ENCODE measurements around the gene ATP2C2.

The ATP2C2 gene

DNA sequence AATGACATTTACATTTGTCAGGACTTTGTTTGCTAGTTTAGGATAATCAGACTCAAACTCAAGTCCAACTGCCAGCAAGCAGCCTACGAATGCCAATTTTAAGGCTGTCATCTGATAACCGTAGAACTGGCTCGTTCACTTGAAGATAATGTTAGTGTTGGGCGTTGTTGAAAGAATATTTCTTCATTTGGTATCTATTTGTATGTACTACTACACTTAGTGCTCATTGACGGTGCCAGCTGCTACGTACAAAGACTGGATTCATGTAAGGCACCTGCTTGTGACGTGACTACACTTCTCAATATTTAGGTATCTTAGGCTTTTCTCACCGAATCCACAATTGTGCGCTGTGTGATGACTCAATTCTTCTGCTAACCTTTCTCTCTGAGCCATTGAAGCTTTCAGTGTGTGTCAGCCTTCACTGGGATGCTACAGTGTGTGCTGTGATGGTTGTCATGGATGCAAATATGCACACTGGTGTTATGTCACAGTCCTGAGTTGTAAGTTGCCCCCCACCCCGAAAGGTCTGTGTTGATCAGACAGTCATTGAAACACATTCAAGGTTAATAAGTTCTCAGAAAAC, 5.7 kb downstream of the ATP2C2 start:
- Histone ChIP-seq H3K9me3 (ENCODE audit: control insufficient read depth in 5 of 5, low read length in 5 of 5) (no peaks in the 10 kb centered on the region), H3K27me3 (ENCODE audit: control insufficient read depth in 5 of 5, insufficient read depth in 4 of 5, low read length in 5 of 5) (peaks cover 17 to 33% (median 25%) of the 10 kb centered on the region in 5 donors), H3K4me3 (ENCODE audit: low read depth in 1 of 5, low read length in 5 of 5) (no peak overlapping the region), H3K27ac (ENCODE audit: low read depth, low read length) (no peak overlapping the region), H3K9ac (ENCODE audit: low read length in 5 of 5) (no peak overlapping the region), H3K36me3 (ENCODE audit: control insufficient read depth in 5 of 5, insufficient read depth in 5 of 5, low read length in 5 of 5) (no peaks in the 10 kb centered on the region), H3K4me1 (ENCODE audit: control insufficient read depth in 5 of 5, insufficient read depth in 5 of 5, low read length in 5 of 5) (no peaks in the 10 kb centered on the region)

DNA sequence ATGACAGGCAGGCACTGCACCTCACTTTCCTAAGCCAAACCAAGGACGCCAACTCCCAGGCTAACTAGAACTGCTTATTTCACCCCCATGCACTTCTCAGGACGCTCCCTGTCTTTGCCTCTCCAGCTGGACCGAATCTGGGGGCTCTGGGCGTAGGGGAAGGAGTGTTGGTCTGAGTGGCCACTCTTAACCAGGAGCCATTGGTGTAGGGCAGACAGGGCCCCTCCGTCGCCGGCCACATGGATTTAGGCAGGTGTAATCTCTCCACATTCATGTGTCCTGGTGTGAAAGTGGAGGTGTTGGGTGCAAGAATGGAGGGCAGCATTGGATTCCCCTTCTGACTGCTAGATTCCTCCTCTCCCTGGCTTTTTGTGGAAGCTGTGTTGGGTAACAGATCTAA, 9.8 kb downstream of the ATP2C2 start:
- no peaks in the 10 kb centered on the region for H3K36me3 ChIP-seq (ENCODE audit: control insufficient read depth in 5 of 5, insufficient read depth in 5 of 5, low read length in 5 of 5)

DNA sequence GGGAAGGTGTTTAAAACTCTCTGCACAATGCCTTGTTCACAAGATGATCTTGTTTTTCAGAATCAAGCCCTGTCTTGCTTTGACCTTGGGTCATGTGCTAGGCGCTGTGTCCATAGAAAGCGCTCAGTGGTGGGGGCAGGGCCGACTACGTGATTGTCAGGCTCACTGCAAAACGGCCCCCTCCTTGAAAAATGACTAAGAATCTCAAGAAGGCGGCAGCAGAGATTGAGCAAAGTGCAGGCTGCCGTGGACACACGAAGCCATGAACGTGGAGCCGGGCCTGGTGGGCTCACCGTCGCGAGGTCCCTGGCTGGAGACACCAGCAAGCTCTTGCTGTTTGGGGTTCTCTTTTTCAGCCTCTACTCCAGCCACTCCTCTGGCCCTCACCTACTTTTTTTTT, 10.2 kb downstream of the ATP2C2 start:
- Histone ChIP-seq H3K36me3 (ENCODE audit: control insufficient read depth in 5 of 5, insufficient read depth in 5 of 5, low read length in 5 of 5) (no peaks in the 10 kb centered on the region), H3K9me3 (ENCODE audit: control insufficient read depth in 5 of 5, low read length in 5 of 5) (peaks cover 0 to 3% (median 0%) of the 10 kb centered on the region in 5 donors), H3K9ac (ENCODE audit: low read length in 5 of 5) (no peak overlapping the region), H3K27ac (ENCODE audit: low read depth, low read length) (no peak overlapping the region), H3K4me3 (ENCODE audit: low read depth in 1 of 5, low read length in 5 of 5) (no peak overlapping the region), H3K27me3 (ENCODE audit: control insufficient read depth in 5 of 5, insufficient read depth in 4 of 5, low read length in 5 of 5) (peaks cover 0 to 15% (median 0%) of the 10 kb centered on the region in 5 donors), H3K4me1 (ENCODE audit: control insufficient read depth in 5 of 5, insufficient read depth in 5 of 5, low read length in 5 of 5) (no peaks in the 10 kb centered on the region)

More for the DNA sequence above, 9.8 kb downstream of the ATP2C2 start:
- Histone ChIP-seq H3K27ac (ENCODE audit: low read depth, low read length) (no peak overlapping the region), H3K9me3 (ENCODE audit: control insufficient read depth in 5 of 5, low read length in 5 of 5) (peaks cover 0 to 3% (median 0%) of the 10 kb centered on the region in 5 donors), H3K4me1 (ENCODE audit: control insufficient read depth in 5 of 5, insufficient read depth in 5 of 5, low read length in 5 of 5) (no peaks in the 10 kb centered on the region), H3K27me3 (ENCODE audit: control insufficient read depth in 5 of 5, insufficient read depth in 4 of 5, low read length in 5 of 5) (peaks cover 0 to 15% (median 0%) of the 10 kb centered on the region in 5 donors), H3K4me3 (ENCODE audit: low read depth in 1 of 5, low read length in 5 of 5) (no peak overlapping the region), H3K9ac (ENCODE audit: low read length in 5 of 5) (no peak overlapping the region)

DNA sequence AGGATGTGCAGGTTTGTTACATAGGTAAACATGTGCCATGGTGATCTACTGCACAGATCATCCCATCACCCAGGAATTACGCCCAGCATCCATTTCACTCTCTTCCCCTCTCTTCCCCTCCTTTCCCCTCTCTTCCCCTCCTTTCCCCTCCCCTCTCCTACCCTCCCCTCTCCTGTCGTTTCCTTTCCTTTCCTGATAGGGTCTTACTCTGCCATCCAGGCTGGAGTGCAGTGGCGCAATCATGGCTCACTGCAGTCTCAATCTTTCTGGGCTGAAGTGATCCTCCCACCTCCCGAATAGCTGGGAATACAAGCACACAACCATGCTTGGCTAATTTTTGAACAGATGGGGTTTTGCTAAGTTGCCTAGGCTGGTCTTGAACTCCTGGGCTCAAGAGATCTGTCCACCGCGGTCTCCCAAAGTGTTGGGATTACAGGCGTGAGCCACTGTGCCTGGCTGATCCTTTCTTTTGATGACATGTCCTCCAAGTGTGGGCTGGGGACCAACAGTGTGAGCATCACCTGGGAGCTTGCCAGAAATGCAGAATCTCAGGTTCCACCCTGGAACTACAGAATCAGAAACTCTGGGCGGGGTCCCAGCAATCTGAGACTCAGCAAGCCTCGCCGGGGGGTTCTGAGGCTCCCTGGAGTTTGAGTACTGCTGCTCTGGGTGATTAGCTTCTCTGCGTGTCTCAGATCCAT, 10.8 kb downstream of the ATP2C2 start:
- Histone ChIP-seq H3K4me1 (ENCODE audit: control insufficient read depth in 5 of 5, insufficient read depth in 5 of 5, low read length in 5 of 5) (no peaks in the 10 kb centered on the region), H3K9me3 (ENCODE audit: control insufficient read depth in 5 of 5, low read length in 5 of 5) (peaks cover 0 to 6% (median 3%) of the 10 kb centered on the region in 5 donors), H3K4me3 (ENCODE audit: low read depth in 1 of 5, low read length in 5 of 5) (no peak overlapping the region), H3K27ac (ENCODE audit: low read depth, low read length) (no peak overlapping the region), H3K9ac (ENCODE audit: low read length in 5 of 5) (no peak overlapping the region), H3K27me3 (ENCODE audit: control insufficient read depth in 5 of 5, insufficient read depth in 4 of 5, low read length in 5 of 5) (peaks cover 0 to 12% (median 0%) of the 10 kb centered on the region in 5 donors), H3K36me3 (ENCODE audit: control insufficient read depth in 5 of 5, insufficient read depth in 5 of 5, low read length in 5 of 5) (no peaks in the 10 kb centered on the region)

DNA sequence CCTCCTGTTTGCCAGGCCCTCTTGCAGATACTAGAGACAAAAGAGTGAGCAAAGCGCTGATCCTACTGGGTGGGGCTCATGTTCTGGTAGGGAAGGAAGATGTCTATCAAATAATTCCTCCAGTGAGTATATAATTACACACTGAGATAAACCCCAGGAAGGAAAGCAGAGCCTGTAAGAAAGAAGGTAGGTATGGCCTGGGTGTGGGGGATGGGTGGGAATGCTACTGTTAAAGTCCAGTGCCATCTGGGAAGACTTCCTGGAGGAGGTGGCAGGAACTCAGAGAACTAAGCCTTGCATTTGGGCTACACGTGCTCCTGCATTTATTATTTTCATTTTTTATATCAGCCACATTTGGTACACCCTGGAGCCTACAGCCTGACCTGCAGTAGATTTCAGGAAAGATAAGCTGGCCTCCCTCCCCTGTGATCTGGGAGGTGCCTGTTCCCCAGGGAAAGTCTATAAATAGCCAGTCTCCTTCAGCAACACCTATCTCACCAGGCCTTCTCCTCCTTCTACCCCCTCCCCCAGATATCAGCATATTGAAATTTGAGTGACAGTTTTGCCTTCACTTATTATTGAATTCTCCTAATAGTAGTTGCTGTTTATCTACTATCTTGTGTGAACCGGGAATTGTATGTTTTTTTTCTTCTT, 11.5 kb downstream of the ATP2C2 start:
- no peak overlapping the region for H3K4me3 ChIP-seq (ENCODE audit: low read depth in 1 of 5, low read length in 5 of 5)
- no peaks in the 10 kb centered on the region for H3K4me1 ChIP-seq (ENCODE audit: control insufficient read depth in 5 of 5, insufficient read depth in 5 of 5, low read length in 5 of 5)
- H3K27ac ChIP-seq (ENCODE audit: low read depth, low read length): no peak overlapping the region
- no peaks in the 10 kb centered on the region for H3K36me3 ChIP-seq (ENCODE audit: control insufficient read depth in 5 of 5, insufficient read depth in 5 of 5, low read length in 5 of 5)
- peaks cover 0 to 9% (median 7%) of the 10 kb centered on the region in 5 donors for H3K9me3 ChIP-seq (ENCODE audit: control insufficient read depth in 5 of 5, low read length in 5 of 5)
- peaks cover 0 to 10% (median 0%) of the 10 kb centered on the region in 5 donors for H3K27me3 ChIP-seq (ENCODE audit: control insufficient read depth in 5 of 5, insufficient read depth in 4 of 5, low read length in 5 of 5)
- H3K9ac ChIP-seq (ENCODE audit: low read length in 5 of 5): no peak overlapping the region

DNA sequence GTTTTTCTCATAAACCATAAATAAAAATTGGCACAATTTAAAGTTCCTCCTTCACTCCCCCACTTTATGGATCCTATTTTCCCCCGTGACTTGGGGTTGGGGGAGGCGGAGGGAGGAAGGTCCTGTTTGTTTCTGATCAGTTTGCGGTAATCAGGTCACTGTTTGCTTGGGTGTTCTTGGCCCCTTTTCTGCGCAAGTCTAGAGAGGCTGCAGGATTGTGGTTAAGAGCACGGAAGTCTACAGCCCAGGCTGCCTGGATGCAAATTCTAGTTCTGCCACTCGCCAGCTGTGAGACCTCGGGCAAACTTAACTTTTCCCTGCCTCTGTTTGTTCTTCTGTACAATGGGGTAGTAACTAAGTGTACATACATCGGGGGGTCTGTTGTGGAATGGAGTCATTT, 12.1 kb downstream of the ATP2C2 start:
- Histone ChIP-seq H3K9ac (ENCODE audit: low read length in 5 of 5) (no peak overlapping the region), H3K36me3 (ENCODE audit: control insufficient read depth in 5 of 5, insufficient read depth in 5 of 5, low read length in 5 of 5) (no peaks in the 10 kb centered on the region), H3K4me3 (ENCODE audit: low read depth in 1 of 5, low read length in 5 of 5) (no peak overlapping the region), H3K4me1 (ENCODE audit: control insufficient read depth in 5 of 5, insufficient read depth in 5 of 5, low read length in 5 of 5) (no peaks in the 10 kb centered on the region), H3K27me3 (ENCODE audit: control insufficient read depth in 5 of 5, insufficient read depth in 4 of 5, low read length in 5 of 5) (peaks cover 0 to 10% (median 2%) of the 10 kb centered on the region in 5 donors), H3K9me3 (ENCODE audit: control insufficient read depth in 5 of 5, low read length in 5 of 5) (peaks cover 0 to 13% (median 11%) of the 10 kb centered on the region in 5 donors), H3K27ac (ENCODE audit: low read depth, low read length) (no peak overlapping the region)

DNA sequence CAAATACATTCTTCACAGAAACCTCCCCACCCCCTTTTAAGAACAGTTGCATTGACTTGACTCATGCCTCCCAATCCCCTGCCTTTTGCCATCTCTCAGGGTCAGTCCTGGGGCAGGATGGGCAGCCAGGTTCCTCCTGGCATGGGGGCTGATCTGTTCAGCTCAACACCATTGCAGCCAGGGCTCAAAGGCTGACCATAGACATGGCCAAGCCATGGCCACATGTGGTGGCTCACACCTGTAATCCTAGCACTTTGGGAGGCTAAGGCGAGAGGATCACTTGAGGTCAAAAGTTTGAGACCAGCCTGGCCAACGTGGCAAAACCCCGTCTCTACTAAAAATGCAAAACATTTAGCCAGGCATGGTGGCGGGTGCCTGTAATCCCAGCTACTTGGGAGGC, 14.1 kb downstream of the ATP2C2 start:
- Histone ChIP-seq H3K36me3 (ENCODE audit: control insufficient read depth in 5 of 5, insufficient read depth in 5 of 5, low read length in 5 of 5) (no peaks in the 10 kb centered on the region), H3K9ac (ENCODE audit: low read length in 5 of 5) (no peak overlapping the region), H3K9me3 (ENCODE audit: control insufficient read depth in 5 of 5, low read length in 5 of 5) (peaks cover 0 to 15% (median 12%) of the 10 kb centered on the region in 5 donors), H3K27ac (ENCODE audit: low read depth, low read length) (no peak overlapping the region), H3K4me3 (ENCODE audit: low read depth in 1 of 5, low read length in 5 of 5) (no peak overlapping the region), H3K4me1 (ENCODE audit: control insufficient read depth in 5 of 5, insufficient read depth in 5 of 5, low read length in 5 of 5) (no peaks in the 10 kb centered on the region), H3K27me3 (ENCODE audit: control insufficient read depth in 5 of 5, insufficient read depth in 4 of 5, low read length in 5 of 5) (peaks cover 0 to 2% (median under 1%) of the 10 kb centered on the region in 5 donors)

DNA sequence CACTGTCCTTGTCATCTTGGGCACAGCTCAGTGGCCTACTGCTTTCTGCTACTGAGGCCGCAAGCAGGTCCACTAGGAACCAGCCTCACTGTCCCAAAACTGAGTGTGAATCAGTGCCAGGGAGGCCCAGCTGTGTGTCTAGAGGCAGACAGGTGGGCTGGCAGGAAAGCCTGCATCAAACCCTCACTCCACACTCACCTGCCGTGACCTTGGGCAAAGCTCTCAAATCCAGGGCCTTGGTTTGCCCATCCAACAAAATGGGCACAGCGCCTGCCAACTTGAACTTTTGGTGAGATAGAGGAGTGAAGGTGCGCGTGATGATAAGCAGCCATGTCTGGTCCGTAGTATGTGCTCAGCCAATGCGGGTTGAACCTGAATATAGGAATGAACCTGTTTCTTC, 14.8 kb downstream of the ATP2C2 start:
- Histone ChIP-seq H3K36me3 (ENCODE audit: control insufficient read depth in 5 of 5, insufficient read depth in 5 of 5, low read length in 5 of 5) (no peaks in the 10 kb centered on the region), H3K27ac (ENCODE audit: low read depth, low read length) (no peak overlapping the region), H3K9ac (ENCODE audit: low read length in 5 of 5) (no peak overlapping the region), H3K27me3 (ENCODE audit: control insufficient read depth in 5 of 5, insufficient read depth in 4 of 5, low read length in 5 of 5) (peaks cover 0 to 2% (median 0%) of the 10 kb centered on the region in 5 donors), H3K4me1 (ENCODE audit: control insufficient read depth in 5 of 5, insufficient read depth in 5 of 5, low read length in 5 of 5) (no peaks in the 10 kb centered on the region), H3K9me3 (ENCODE audit: control insufficient read depth in 5 of 5, low read length in 5 of 5) (peaks cover 0 to 15% (median 12%) of the 10 kb centered on the region in 5 donors), H3K4me3 (ENCODE audit: low read depth in 1 of 5, low read length in 5 of 5) (no peak overlapping the region)

DNA sequence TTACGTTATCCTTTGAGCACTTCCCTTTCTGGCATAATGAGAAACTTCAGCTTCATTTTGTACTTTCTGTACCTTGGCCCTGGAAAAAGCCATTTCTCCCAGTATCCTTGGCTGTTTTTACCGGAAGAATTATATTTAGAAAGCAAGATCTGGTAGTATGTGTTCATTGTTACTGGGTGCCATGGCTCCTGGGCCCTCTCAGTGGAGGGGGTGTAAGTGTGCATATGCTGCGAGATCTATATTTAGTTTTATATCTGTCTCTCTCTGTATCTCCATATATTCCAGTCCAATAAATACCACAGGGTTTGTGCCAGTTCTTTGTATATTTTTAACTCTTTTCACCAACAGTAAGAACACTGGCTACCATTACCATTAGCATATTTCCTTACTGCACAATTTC, 17.7 kb downstream of the ATP2C2 start:
- Histone ChIP-seq H3K36me3 (ENCODE audit: control insufficient read depth in 5 of 5, insufficient read depth in 5 of 5, low read length in 5 of 5) (no peaks in the 10 kb centered on the region), H3K27me3 (ENCODE audit: control insufficient read depth in 5 of 5, insufficient read depth in 4 of 5, low read length in 5 of 5) (peaks cover 0 to 6% (median 0%) of the 10 kb centered on the region in 5 donors), H3K9ac (ENCODE audit: low read length in 5 of 5) (no peak overlapping the region), H3K4me1 (ENCODE audit: control insufficient read depth in 5 of 5, insufficient read depth in 5 of 5, low read length in 5 of 5) (peaks cover 0 to under 1% (median 0%) of the 10 kb centered on the region in 5 donors), H3K27ac (ENCODE audit: low read depth, low read length) (no peak overlapping the region), H3K4me3 (ENCODE audit: low read depth in 1 of 5, low read length in 5 of 5) (no peak overlapping the region), H3K9me3 (ENCODE audit: control insufficient read depth in 5 of 5, low read length in 5 of 5) (peaks cover 0 to 15% (median 12%) of the 10 kb centered on the region in 5 donors)

DNA sequence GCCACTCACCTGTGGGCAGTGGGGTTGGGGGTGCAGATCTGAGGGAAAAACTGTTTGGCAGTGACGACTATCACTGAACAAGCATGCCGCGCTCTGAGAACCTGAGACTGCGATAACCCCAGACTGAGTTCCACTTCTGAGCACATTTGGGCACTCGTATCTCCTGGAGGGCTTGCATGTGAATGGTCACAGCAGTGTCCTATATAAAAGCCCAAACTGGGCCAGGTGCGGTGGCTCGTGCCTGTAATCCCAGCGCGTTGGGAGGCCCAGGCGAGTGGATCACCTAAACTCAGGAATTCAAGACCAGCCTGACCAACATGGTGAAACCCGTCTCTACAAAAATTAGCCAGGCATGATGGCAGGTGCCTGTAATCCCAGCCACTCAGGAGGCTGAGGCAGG, 18.7 kb downstream of the ATP2C2 start:
- peaks cover 0 to 8% (median 0%) of the 10 kb centered on the region in 5 donors for H3K27me3 ChIP-seq (ENCODE audit: control insufficient read depth in 5 of 5, insufficient read depth in 4 of 5, low read length in 5 of 5)
- no peak overlapping the region for H3K27ac ChIP-seq (ENCODE audit: low read depth, low read length)
- H3K36me3 ChIP-seq (ENCODE audit: control insufficient read depth in 5 of 5, insufficient read depth in 5 of 5, low read length in 5 of 5): no peaks in the 10 kb centered on the region
- H3K4me1 ChIP-seq (ENCODE audit: control insufficient read depth in 5 of 5, insufficient read depth in 5 of 5, low read length in 5 of 5): peaks cover 0 to 6% (median 5%) of the 10 kb centered on the region in 5 donors
- H3K9ac ChIP-seq (ENCODE audit: low read length in 5 of 5): no peak overlapping the region
- H3K4me3 ChIP-seq (ENCODE audit: low read depth in 1 of 5, low read length in 5 of 5): no peak overlapping the region
- H3K9me3 ChIP-seq (ENCODE audit: control insufficient read depth in 5 of 5, low read length in 5 of 5): peaks cover 0 to 15% (median 12%) of the 10 kb centered on the region in 5 donors
